Breast epithelium (tissue), 4 donors: ENCODE data around the gene TSBP1. TPM values are rescaled to one million over a fixed set of nuclear protein-coding genes. Genes with fewer than 3 reads are reported as not detected.
A peak's percentile ranks its signal among the peaks of the same experiment; 100 is the strongest.

ENCODE experiments used
- DNase-seq, 2 donors: peaks; one replicate each; pipeline ENCODE4 v3.0.0-alpha.2; 2019; ENCODE audit warnings: low spot score in 2 of 2
- H3K27ac ChIP-seq, 2 donors: fragments of 200-600 bp; sonication (generic) in 1 of 2; one replicate each; pipeline ENCODE4 v1.5.1; 2016 to 2019; ENCODE audit warnings: mild to moderate bottlenecking in 1 of 2
- H3K27me3 ChIP-seq, 2 donors: fragments of 200-600 bp; sonication (generic) in 1 of 2; one replicate each; pipeline versions ENCODE4 v1.5.1 to v1.6.0; 2017 to 2019; ENCODE audit warnings: control low read depth in 1 of 2, mild to moderate bottlenecking in 1 of 2
- H3K36me3 ChIP-seq: fragments of 200-600 bp; one replicate; pipeline ENCODE4 v1.5.1; 2019
- H3K4me1 ChIP-seq, 2 donors: fragments of 200-600 bp; sonication (generic); one replicate each; pipeline ENCODE4 v1.5.1; 2016 to 2019; ENCODE audit warnings: control low read depth in 1 of 2
- H3K4me3 ChIP-seq, 3 donors: fragments of 200-600 bp; sonication (generic); 1 replicate in 2 of 3; 2 replicates in 1 of 3; pipeline ENCODE4 v1.5.1; 2016 to 2019; ENCODE audit warnings: mild to moderate bottlenecking in 3 of 3, moderate library complexity in 2 of 3
- H3K9me3 ChIP-seq, 2 donors: fragments of 200-600 bp; sonication (generic) in 1 of 2; one replicate each; pipeline ENCODE4 v1.5.1; 2016 to 2019; ENCODE audit warnings: control low read depth in 1 of 2
- CTCF ChIP-seq, 3 donors: fragments of 450-650 bp; IDR thresholded peaks; one replicate each; pipeline ENCODE4 v1.5.1; 2016 to 2017; ENCODE audit warnings: antibody characterized with exemption in 3 of 3, mild to moderate bottlenecking in 3 of 3, moderate library complexity in 3 of 3
- POLR2A ChIP-seq: fragments of 450-650 bp; IDR thresholded peaks from one replicate; pipeline ENCODE4 v1.6.1; 2016; ENCODE audit warnings: antibody characterized with exemption, mild to moderate bottlenecking, moderate library complexity
- POLR2AphosphoS5 ChIP-seq, 3 donors: sonication (generic); formaldehyde crosslinking; IDR thresholded peaks; one replicate each; pipeline ENCODE4 v1.6.1; 2017; ENCODE audit warnings: antibody characterized with exemption in 3 of 3
- intact Hi-C: fragments of 100-400 bp; cut with DNase I; formaldehyde crosslinking; loops from one replicate; pipeline ENCODE4 v1.15.1; 2023; ENCODE audit warnings: low total_unique reads
- total RNA-seq, 3 donors: library from RNA; depleted of rRNA; stranded (reverse); fragments of >200 nt; gene quantifications; one replicate each; pipeline ENCODE4 v1.1.0, GENCODE V29; 2016

TSBP1 gene
- total RNA-seq, 3 donors from 2014 or later, result not detected

- H3K4me3 ChIP-seq, result peak overlapping the region; percentile 37 to 65 (median 48)
- peak; percentile 64 for DNase-seq
Observed at GRCh38 chr6:32255199-32256153, 116.2 kb downstream of the TSBP1 start.

GRCh38 chr6:32254761-32255198 is 116.9 kb downstream of the TSBP1 start:
- Histone ChIP-seq H3K27me3 (no peaks in the 10 kb centered on the region), H3K36me3 (no peaks in the 10 kb centered on the region), H3K9me3 (no peaks in the 10 kb centered on the region), H3K27ac (peak overlapping the region; percentile 69 to 83), H3K4me1 (no peaks in the 10 kb centered on the region), H3K4me3 (peak overlapping the region; percentile 37 to 65 (median 48))
- intact Hi-C loops, result no loop called here
- TF ChIP-seq CTCF (IDR thresholded peaks at IDR 0.05), result no peak
- no peak for TF ChIP-seq POLR2A
- TF ChIP-seq POLR2AphosphoS5 (IDR thresholded peaks at IDR 0.05), result no peak
- no peak for DNase-seq

More at GRCh38 chr6:32255199-32256153, 116.2 kb downstream of the TSBP1 start:
- Histone ChIP-seq H3K27ac (peak overlapping the region; percentile 69 to 83), H3K36me3 (no peaks in the 10 kb centered on the region), H3K27me3 (no peaks in the 10 kb centered on the region), H3K9me3 (no peaks in the 10 kb centered on the region), H3K4me1 (no peaks in the 10 kb centered on the region)
- intact Hi-C loops, result no loop called here
- TF ChIP-seq POLR2A (no peak), CTCF (IDR thresholded peaks at IDR 0.05) (peak; percentile 30 to 58 (median 50)), POLR2AphosphoS5 (IDR thresholded peaks at IDR 0.05) (peak in 2 of 3 donors; percentile 56 to 67)

GRCh38 chr6:32252331-32253009 is 119.2 kb downstream of the TSBP1 start:
- no peaks in the 10 kb centered on the region for H3K27me3 ChIP-seq
- H3K9me3 ChIP-seq, result no peaks in the 10 kb centered on the region
- TF ChIP-seq POLR2A (no peak), POLR2AphosphoS5 (IDR thresholded peaks at IDR 0.05) (no peak), CTCF (IDR thresholded peaks at IDR 0.05) (no peak)
- H3K4me1 ChIP-seq, result no peaks in the 10 kb centered on the region
- no peak overlapping the region for H3K4me3 ChIP-seq
- H3K27ac ChIP-seq, result no peak overlapping the region
- intact Hi-C loops, result no loop called here
- no peaks in the 10 kb centered on the region for H3K36me3 ChIP-seq
- DNase-seq, result no peak

- TF ChIP-seq POLR2AphosphoS5 (IDR thresholded peaks at IDR 0.05) (no peak), POLR2A (no peak), CTCF (IDR thresholded peaks at IDR 0.05) (no peak)
- no peaks in the 10 kb centered on the region for H3K36me3 ChIP-seq
- intact Hi-C loops, result no loop called here
- DNase-seq, result no peak
- no peaks in the 10 kb centered on the region for H3K27me3 ChIP-seq
- H3K4me1 ChIP-seq, result no peaks in the 10 kb centered on the region
- H3K4me3 ChIP-seq, result no peak overlapping the region
- H3K9me3 ChIP-seq, result no peaks in the 10 kb centered on the region
- H3K27ac ChIP-seq, result no peak overlapping the region
Observed at GRCh38 chr6:32249262-32249661, 122.4 kb downstream of the TSBP1 start.

- no peaks in the 10 kb centered on the region for H3K4me1 ChIP-seq
- H3K9me3 ChIP-seq, result no peaks in the 10 kb centered on the region
- no peak for DNase-seq
- no peaks in the 10 kb centered on the region for H3K36me3 ChIP-seq
- H3K4me3 ChIP-seq, result no peak overlapping the region
- TF ChIP-seq POLR2A, result no peak
- no peak for TF ChIP-seq CTCF (IDR thresholded peaks at IDR 0.05)
- no peak for TF ChIP-seq POLR2AphosphoS5 (IDR thresholded peaks at IDR 0.05)
- no peak overlapping the region for H3K27ac ChIP-seq
- intact Hi-C loops, result no loop called here
- H3K27me3 ChIP-seq, result no peaks in the 10 kb centered on the region
Observed at GRCh38 chr6:32247401-32247800, 124.3 kb downstream of the TSBP1 start.
